ENCODE measurements around the gene NARF.
"Not testable (repeated sequence)": the region's sequence is repeated elsewhere in the genome, so short reads cannot be mapped to it uniquely, and the experiment has no call there.

- not testable (repeated sequence) for TF ChIP-seq EZH2 (IDR thresholded peaks at IDR 0.05; ENCODE audit: borderline replicate concordance); CTCF (IDR thresholded peaks at IDR 0.05; ENCODE audit: poor library complexity)
Observed at GRCh38 chr17:82513864-82514263, 55.3 kb downstream of the NARF start.
